GM18868 (cell line): ENCODE measurements around the gene SGK1.
"Not testable (repeated sequence)": the region's sequence is repeated elsewhere in the genome, so short reads cannot be mapped to it uniquely, and the experiment has no call there.

Experiments used
- ATAC-seq: cut with Tn5 transposase; IDR thresholded peaks from one replicate; pipeline ENCODE4 v1.9.1; 2021; ENCODE audit warnings: mild to moderate bottlenecking, moderate library complexity; ENCODE audit not compliant: unreplicated experiment

Gene SGK1

GRCh38 chr6:134195164-134195906 is 122.6 kb downstream of the SGK1 start:
- ATAC-seq, result no peak

- no peak for ATAC-seq
Measured at GRCh38 chr6:134193536-134194498, 124.1 kb downstream of the SGK1 start.

DNA sequence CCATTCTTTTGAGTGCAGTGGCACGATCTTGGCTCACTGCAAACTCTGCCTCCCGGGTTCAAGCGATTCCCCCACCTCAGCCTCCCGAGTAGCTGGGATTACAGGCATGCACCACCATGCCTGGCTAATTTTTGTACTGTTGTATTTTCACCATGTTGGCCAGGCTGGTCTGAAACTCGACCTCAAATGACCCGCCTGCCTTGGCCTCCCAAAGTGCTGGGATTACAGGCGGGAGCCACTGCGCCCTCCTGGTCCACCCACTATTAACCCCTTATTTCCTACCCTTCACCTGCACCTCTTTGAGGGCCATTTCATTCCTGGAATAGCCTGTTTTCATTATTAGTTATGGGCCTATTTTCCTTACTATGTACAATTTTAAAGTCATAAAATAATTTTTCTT is 125.3 kb downstream of the SGK1 start:
- not testable (repeated sequence) for ATAC-seq

GRCh38 chr6:134190883-134191282 is 127.0 kb downstream of the SGK1 start:
- no peak for ATAC-seq

DNA sequence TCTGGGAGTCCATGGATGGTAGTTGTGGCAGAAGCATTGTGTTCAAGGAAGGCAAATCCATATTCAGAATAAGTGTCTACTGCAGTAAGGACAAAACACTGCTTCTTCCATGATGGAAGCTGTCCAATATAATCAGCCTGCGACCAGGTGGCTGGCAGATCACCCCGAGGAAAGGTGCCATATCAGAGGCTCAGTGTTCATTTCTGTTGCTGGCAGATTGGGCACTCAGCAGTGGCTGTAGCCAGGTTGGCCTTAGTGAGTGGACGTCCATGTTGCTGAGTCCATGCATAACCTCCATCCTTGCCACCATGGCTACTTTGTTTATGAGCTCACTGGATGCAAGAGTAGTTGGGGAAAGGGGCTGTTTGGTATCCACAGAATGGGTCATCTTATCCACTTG is 130.2 kb downstream of the SGK1 start:
- ATAC-seq, result no peak

DNA sequence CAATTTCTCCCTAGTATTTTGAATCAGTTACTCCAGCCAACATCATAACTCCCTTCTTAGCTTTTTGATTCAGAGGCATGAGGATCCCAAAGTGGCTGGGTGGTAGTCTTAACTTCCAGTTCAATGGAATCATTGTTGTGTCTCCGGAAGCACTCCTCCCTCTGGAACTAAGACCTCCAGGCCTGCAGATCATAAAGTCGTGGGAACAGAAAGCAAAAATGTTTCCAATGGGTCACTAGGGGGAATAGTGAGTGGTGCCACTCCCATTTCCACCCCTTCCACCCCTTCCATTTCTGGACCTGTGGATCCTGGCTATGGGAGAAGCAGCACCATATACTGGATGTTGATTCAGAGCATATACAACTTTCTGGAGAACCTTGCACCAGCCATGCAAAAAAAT is 130.8 kb downstream of the SGK1 start:
- ATAC-seq, result no peak

- no peak for ATAC-seq
Measured at GRCh38 chr6:134186355-134186754, 131.6 kb downstream of the SGK1 start.

DNA sequence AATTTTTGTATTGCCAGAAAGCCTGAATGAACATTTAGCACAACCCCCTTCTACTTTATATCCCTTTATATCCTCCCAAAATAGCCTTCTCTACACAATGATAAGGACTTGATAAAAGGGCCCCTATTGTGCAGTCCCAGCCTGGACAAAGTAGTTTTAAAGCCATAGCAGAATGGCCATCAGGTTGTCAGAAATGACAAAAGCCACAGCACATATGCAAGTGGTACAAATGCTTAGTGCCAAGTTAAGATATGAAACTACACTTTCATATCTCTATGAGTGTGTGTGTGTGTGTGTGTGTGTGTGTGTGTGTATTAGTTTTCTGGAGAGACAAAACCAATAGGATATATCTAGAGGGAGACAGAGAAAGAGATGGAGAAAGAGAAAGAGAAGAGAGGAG is 132.6 kb downstream of the SGK1 start:
- no peak for ATAC-seq

DNA sequence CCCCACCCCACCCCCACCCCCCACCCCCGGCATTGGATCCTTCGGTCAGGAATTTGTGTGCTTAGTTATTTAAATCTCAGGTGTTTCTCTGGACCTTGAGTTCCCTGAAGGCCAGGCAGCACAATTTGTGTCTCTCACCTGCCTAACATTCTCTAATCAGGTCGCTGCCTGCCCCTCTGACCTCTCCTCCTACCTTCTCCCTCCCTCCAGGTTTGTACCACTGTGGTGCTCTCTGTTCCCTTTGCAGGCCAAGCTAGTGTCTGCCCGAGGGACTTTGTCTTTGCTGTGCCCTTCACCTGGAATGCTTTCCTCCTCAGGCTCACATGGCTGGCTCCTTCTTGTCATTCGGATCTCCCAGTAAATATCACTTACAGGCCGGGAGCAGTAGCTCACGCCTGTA is 134.1 kb downstream of the SGK1 start:
- ATAC-seq, result no peak

DNA sequence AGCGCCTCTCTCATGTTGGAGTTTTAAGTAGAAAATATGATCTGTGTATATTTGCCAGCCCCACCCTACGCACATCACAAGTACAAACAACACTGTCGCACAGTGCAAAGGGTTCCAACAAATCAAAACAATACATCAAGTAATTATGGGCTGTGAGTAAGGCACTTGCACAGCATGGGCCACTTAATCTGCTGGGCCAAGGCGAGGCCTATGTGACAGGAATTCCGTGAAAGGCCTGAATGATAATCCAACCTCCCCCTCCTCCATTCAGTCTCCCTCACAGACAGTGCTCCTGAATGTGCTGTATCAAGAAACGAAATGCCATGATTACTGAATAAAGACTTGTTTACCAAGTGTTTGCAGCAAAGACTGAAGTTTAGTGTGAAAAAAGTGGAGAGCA is 135.4 kb downstream of the SGK1 start:
- ATAC-seq, result no peak

- not testable (repeated sequence) for ATAC-seq
Measured at GRCh38 chr6:134181726-134182125, 136.2 kb downstream of the SGK1 start.

DNA sequence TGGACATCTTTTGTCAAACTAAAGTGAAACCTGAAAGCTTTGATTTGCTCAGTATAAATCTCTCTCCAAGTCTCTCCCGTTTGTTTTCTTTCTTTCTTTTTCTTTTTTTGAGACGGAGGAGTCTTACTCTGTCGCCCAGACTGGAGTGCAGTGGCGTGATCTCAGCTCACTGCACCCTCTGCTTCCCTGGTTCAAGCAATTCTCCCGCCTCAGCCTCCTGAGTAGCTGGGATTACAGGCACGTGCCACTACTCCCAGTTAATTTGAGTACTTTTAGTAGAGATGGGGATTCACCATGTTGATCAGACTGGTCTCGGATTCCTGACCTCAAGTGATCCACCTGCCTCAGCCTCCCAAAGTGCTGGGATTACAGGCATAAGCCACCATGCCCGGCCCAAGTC is 136.7 kb downstream of the SGK1 start:
- not testable (repeated sequence) for ATAC-seq

DNA sequence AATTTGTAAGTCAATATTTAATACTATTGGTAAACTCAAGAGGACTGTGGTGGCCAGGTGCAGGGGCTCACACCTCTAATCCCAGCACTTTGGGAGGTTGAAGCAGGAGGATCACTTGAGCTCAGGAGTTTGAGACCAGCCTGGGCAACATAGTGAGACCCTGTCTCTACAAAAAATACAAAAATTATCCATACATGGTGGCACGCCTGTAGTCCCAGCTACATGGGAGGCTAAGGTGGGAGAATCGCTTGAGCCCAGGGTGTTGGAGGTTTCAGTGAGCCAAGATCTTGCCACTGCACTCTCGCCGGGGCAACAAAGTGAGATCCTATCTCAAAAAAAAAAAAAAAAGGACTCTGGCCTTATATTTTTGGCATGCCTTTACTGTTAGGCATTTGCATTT is 137.4 kb downstream of the SGK1 start:
- not testable (repeated sequence) for ATAC-seq

DNA sequence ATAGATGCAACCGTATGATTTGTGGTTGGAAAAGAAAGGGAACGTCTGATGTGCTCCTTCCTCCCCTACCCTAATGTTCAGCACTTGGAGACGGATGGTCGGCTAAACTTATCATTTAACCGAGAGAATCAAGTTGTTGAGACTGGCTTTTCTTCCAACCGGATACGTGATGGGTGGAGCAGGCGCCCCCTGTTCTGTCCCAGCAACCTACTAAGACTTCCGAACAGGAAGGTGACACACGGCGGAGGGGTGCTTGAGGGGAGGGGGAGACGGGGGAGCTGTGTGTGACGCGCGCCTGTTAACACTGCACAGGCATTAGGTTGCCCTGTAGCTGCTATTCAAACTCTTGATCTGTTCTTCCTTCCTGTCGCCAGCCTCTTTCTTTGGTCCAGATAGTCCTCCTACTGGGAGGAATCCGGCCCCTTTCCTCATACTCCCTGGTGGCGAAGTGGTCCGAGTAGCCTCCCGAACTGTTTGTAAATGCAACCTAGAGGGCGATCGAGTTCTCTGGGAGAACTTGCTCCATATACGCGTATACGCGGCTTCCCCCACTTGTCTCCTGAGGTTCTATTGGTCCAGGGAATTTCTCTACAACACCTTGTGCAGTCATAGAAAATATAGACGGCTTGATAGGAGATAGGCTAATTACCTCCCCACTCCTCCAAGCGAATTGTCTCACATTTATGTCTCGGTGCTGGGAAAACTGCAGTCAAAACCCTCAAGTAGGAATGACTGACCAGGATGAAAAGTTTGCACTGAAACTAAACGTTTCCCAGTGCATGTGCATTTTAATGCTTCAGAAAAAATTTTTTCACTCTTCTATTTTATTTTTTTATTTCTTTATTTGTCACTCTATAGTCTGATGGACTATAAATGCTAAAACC is 139.5 kb downstream of the SGK1 start:
- ATAC-seq, result peak; percentile 27

DNA sequence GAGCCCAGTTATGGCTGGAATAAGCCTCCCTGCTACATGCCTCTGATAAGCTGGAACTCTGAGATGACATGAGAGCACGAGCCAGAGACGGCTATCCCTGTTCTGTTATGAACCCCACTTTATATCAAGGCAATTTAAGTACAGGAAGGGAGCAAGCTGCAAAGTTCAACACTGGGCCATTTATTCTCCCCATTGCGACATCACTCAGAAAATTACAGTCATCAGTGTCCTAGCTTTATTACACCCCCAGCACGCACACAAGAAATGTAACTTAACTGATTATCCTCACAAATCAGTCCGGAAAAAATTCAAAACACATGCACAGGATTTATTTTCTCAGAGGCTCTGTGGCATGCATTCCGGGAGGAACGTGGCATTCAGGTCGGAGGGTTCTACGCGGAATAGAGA is 140.2 kb downstream of the SGK1 start:
- no peak for ATAC-seq

DNA sequence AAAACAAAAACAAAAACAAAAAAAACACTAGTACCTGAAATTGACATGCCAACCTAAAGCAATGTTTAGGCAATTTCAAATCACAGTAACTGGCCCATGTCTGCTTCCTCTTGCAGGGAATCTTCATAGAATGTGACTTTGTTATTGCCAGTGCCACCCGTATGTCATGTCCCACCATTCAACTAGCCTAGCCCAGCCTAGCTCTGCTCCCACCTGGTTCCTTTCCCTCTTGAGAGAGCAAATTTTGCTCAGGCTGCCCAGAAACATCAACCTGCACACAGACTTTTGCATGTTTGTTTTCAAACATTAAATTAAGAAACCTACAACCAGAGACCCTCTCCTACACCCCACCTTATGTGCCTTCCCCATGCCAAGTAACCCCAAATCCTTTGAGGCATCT is 140.7 kb downstream of the SGK1 start:
- no peak for ATAC-seq

DNA sequence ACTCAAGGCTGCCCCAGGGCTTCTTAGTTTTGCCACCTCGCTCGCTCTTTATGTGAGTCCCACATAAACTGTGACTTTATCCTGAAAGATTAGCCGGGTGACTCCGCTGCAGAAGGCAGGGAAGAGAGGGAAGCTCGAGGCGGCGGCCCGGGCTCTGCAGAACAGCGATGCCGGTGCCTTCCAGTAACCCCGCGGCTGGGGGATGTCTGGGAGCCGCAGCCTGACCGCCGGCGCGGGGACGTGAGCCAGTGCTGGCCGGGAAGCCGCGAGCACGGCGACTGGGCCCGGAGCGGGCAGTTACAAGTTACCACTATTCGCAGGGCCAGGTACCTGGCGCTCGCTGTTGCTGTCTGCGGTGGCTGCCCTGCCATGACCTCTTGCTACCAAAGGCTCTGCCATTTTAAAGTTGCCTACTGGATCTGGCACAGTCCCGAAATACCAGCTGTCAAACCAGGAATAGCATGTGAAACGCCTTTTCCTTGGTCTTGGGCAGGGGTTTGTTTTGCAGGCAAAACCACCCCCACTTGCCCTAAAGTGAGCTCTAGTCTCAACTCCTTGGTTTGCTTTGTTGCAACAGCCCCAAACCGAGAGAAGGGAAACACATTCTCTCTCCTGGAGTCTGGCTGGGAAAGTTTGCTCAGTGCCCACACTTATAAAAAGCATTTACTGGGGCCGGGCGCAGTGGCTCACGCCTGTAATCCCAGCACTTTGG is 141.5 kb downstream of the SGK1 start:
- ATAC-seq, result no peak

DNA sequence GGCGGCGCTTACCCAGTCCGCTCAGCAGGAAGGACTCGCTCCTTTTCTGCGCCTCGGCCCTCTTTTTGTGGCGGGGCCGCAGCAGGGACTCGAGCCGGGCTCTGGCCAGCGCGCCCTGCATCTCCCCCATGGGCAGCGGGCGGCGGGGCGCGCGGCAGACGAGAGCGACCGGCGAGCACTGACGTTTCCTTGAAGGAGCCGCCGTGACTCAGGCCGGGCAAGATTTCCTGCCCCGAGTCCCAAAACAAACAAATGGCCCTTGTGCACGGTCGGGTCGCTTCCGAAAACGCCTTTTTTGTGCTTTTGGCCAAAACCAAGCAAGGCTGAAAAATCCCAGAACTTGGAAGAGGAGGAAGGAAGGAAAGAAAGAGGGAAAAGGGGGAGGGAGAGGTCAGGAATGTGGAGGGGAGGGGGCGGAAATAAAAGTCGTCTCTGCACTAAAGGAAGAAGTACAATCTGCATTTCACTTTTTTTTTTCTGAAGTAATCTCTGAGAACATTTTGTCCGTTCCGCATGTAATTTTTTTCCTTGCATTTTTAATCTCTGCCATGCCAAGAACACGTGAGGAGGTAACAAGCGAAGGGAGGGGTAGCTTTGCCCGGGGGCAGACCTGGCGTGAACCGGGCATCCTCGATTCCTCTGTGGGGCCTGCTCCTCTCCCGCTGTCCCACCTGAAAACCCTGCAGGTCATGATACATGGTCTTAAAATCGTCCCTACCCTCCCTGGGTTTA is 142.2 kb downstream of the SGK1 start:
- ATAC-seq, result peak; percentile 9

- ATAC-seq, result peak; percentile 72
Measured at GRCh38 chr6:134174672-134175531, 143.0 kb downstream of the SGK1 start.
